GM12878 (cell line): ENCODE data around the gene ITGA11. TPM values are rescaled to one million over a fixed set of nuclear protein-coding genes. Genes with fewer than 3 reads are reported as not detected.

ENCODE experiments used
- ATAC-seq: fragments of 200-7000 bp; cut with Tn5 transposase; 3 replicates; pipeline ENCODE4 v1.9.1; 2020; ENCODE audit warnings: mild to moderate bottlenecking, moderate library complexity
- BruUV-seq: library from RNA; stranded (reverse); fragments of 400-500 nt; replicated peaks from 2 replicates; lab custom pipeline; 2021; lab: Mats Ljungman, UMichigan
- CTCF ChIA-PET: fragments of 300-600 bp; sonication (Branson Sonifier 250); formaldehyde crosslinking; extraction: SDS; loops from one replicate; lab custom pipeline; 2021; ENCODE audit warnings: inconsistent platforms; lab: Yijun Ruan, JAX
- POLR2A ChIA-PET: fragments of 350-600 bp; formaldehyde crosslinking; extraction: SDS; loops from one replicate; lab custom pipeline; 2021; ENCODE audit warnings: inconsistent platforms; lab: Charles Lee
- RAD21 ChIA-PET: fragments of 300-600 bp; sonication (Branson Sonifier 250); formaldehyde crosslinking; loops from one replicate; lab custom pipeline; 2023; ENCODE audit warnings: antibody characterized with exemption; ENCODE audit not compliant: unreplicated experiment; lab: Charles Lee
- SMC1A ChIA-PET: fragments of 300-600 bp; sonication (Branson Sonifier 250); formaldehyde crosslinking; loops from one replicate; lab custom pipeline; 2023; ENCODE audit not compliant: unreplicated experiment, uncharacterized antibody; lab: Charles Lee
- DNase-seq: peaks from one replicate; pipeline ENCODE4 v3.0.0-alpha.2; 2011; ENCODE audit warnings: low read depth, low spot score
- FAIRE-seq: peaks from 3 replicates; lab custom pipeline; 2011; peaks lifted over from hg19 to GRCh38; lab: Jason Lieb, UNC
- H2AFZ ChIP-seq: 2 replicates; pipeline ENCODE4 v1.6.0; 2011; ENCODE audit warnings: low read depth, low read length, control low read depth; ENCODE audit not compliant: control insufficient read depth
- H3K27ac ChIP-seq: 2 replicates; pipeline ENCODE4 v1.5.1; 2011; ENCODE audit warnings: control low read depth; ENCODE audit not compliant: control insufficient read depth, insufficient read depth
- H3K27me3 ChIP-seq, 2 experiments: replicated peaks in 1 of 2; 2 replicates each; pipeline versions ENCODE4 v1.6.0 to v1.6.1; 2011; ENCODE audit warnings: low read length in 1 of 2; ENCODE audit not compliant: control insufficient read depth in 2 of 2, insufficient read depth in 2 of 2
- H3K36me3 ChIP-seq, 2 experiments: 2 replicates each; pipeline ENCODE4 v1.5.1; 2011; ENCODE audit warnings: low read length in 1 of 2; ENCODE audit not compliant: control insufficient read depth in 2 of 2, insufficient read depth in 2 of 2
- H3K4me1 ChIP-seq: 2 replicates; pipeline ENCODE4 v1.6.1; 2011; ENCODE audit warnings: mild to moderate bottlenecking, low read length, moderate library complexity, mixed read lengths; ENCODE audit not compliant: control insufficient read depth, insufficient read depth
- H3K4me2 ChIP-seq: 2 replicates; pipeline ENCODE4 v1.6.0; 2011; ENCODE audit warnings: control low read depth; ENCODE audit not compliant: control insufficient read depth, insufficient read depth
- H3K4me3 ChIP-seq: fragments of 200-600 bp; sonication (generic); 2 replicates; pipeline ENCODE4 v1.5.1; 2016
- H3K79me2 ChIP-seq: 2 replicates; pipeline ENCODE4 v1.6.0; 2011; ENCODE audit warnings: low read length; ENCODE audit not compliant: control insufficient read depth, insufficient read depth
- H3K9ac ChIP-seq: 2 replicates; pipeline ENCODE4 v1.8.0; 2011; ENCODE audit warnings: low read length, control low read depth, mixed read lengths; ENCODE audit not compliant: control insufficient read depth, insufficient read depth
- H3K9me3 ChIP-seq: replicated peaks from 3 replicates; pipeline ENCODE4 v1.5.1; 2011; ENCODE audit warnings: mild to moderate bottlenecking, low read length; ENCODE audit not compliant: control insufficient read depth, insufficient read depth
- H4K20me1 ChIP-seq: 2 replicates; pipeline ENCODE4 v1.6.0; 2011; ENCODE audit not compliant: control insufficient read depth, insufficient read depth
- CBX3 ChIP-seq: fragments of 200-600 bp; sonication (generic); IDR thresholded peaks from 2 replicates; pipeline ENCODE4 v1.6.1; 2016; ENCODE audit warnings: low read depth, borderline replicate concordance
- CBX5 ChIP-seq: sonication (generic); IDR thresholded peaks from 2 replicates; pipeline ENCODE4 v1.6.1; 2016; ENCODE audit warnings: low read depth, moderate library complexity, mild to moderate bottlenecking, inconsistent platforms
- CEBPB ChIP-seq, 2 experiments: fragments of 150-350 bp in 1 of 2; IDR thresholded peaks; 2 replicates each; pipeline ENCODE4 v1.6.1; 2012 to 2014; ENCODE audit warnings: low read depth in 2 of 2, low read length in 2 of 2, borderline replicate concordance in 1 of 2, inconsistent platforms in 1 of 2
- EED ChIP-seq: sonication (generic); IDR thresholded peaks from 2 replicates; pipeline ENCODE4 v1.6.1; 2016; ENCODE audit warnings: antibody characterized with exemption, low read depth
- FOXK2 ChIP-seq: fragments of 450-650 bp; IDR thresholded peaks from 2 replicates; pipeline ENCODE4 v1.6.1; 2017; ENCODE audit warnings: mild to moderate bottlenecking, moderate library complexity
- FOXM1 ChIP-seq: IDR thresholded peaks from 2 replicates; pipeline ENCODE4 v1.6.1; 2012; ENCODE audit warnings: low read depth, mild to moderate bottlenecking, inconsistent platforms, low read length, moderate library complexity
- HDAC6 ChIP-seq: fragments of 200-600 bp; sonication (generic); IDR thresholded peaks from one replicate; pipeline ENCODE4 v1.8.0; 2017; ENCODE audit warnings: antibody characterized with exemption; ENCODE audit not compliant: unreplicated experiment
- JUNB ChIP-seq: IDR thresholded peaks from 2 replicates; pipeline ENCODE4 v1.6.1; 2016; ENCODE audit warnings: antibody characterized with exemption, mild to moderate bottlenecking
- NR2C2 ChIP-seq: IDR thresholded peaks from 2 replicates; pipeline ENCODE4 v1.6.1; 2011; ENCODE audit warnings: borderline replicate concordance, low read depth; ENCODE audit not compliant: control insufficient read depth, insufficient read length
- NR2F1 ChIP-seq: fragments of 450-650 bp; conservative IDR thresholded peaks from 2 replicates; pipeline ENCODE4 v1.6.1; 2017; ENCODE audit warnings: mild to moderate bottlenecking
- RAD51 ChIP-seq: fragments of 450-650 bp; IDR thresholded peaks from 2 replicates; pipeline ENCODE4 v1.6.1; 2016; ENCODE audit warnings: moderate library complexity, mild to moderate bottlenecking, inconsistent platforms
- RB1 ChIP-seq: fragments of 450-650 bp; formaldehyde crosslinking; IDR thresholded peaks from 2 replicates; pipeline ENCODE4 v1.6.1; 2017; ENCODE audit warnings: mild to moderate bottlenecking, borderline replicate concordance
- SREBF1 ChIP-seq: IDR thresholded peaks from 2 replicates; pipeline ENCODE4 v1.6.1; 2012; ENCODE audit warnings: mild to moderate bottlenecking, low read length
- TCF12 ChIP-seq: IDR thresholded peaks from 2 replicates; pipeline ENCODE4 v1.6.1; 2011; ENCODE audit warnings: low read depth, mild to moderate bottlenecking, low read length
- ZNF217 ChIP-seq: fragments of 450-650 bp; IDR thresholded peaks from 2 replicates; pipeline ENCODE4 v1.6.1; 2017; ENCODE audit warnings: antibody characterized with exemption, mild to moderate bottlenecking
- ZSCAN29 ChIP-seq: fragments of 450-650 bp; IDR thresholded peaks from 2 replicates; pipeline ENCODE4 v1.6.1; 2017; ENCODE audit warnings: mild to moderate bottlenecking, moderate library complexity
- WGBS: methylation state at CpG from one replicate; pipeline ENCODE4 v1.1.6; 2016; ENCODE audit warnings: low lambda C conversion rate; ENCODE audit not compliant: insufficient replicate concordance, insufficient coverage; ENCODE audit errors: missing lambda C conversion rate; 5-methylcytosine and 5-hydroxymethylcytosine counted together
- in situ Hi-C: fragments of 300-500 bp; cut with MboI; formaldehyde crosslinking; loops from 9 replicates; pipeline ENCODE4 v1.14.3; 2018; ENCODE audit warnings: mixed read lengths
- intact Hi-C: fragments of 100-400 bp; cut with micrococcal nuclease; formaldehyde crosslinking; loops from one replicate; pipeline ENCODE4 v1.14.2; 2022; ENCODE audit not compliant: unreplicated experiment
- polyA plus RNA-seq, 11 experiments: library from polyadenylated mRNA; depleted of rRNA in 4 of 11; unstranded in 6 of 11; stranded (reverse) in 5 of 11; fragments of >200 nt; fragmentation: Nextera tagmentation in 4 of 11; fragmentation: Illumina TruSeq in 1 of 11; extraction: Ambion mirVana in 4 of 11; extraction: Trizol in 1 of 11; gene quantifications; 1 replicate in 1 of 11; 2 replicates in 10 of 11; pipeline versions ENCODE4 v1.2.1 to v1.2.3, GENCODE V29; 2011 to 2016; ENCODE audit warnings: inconsistent platforms in 2 of 11, missing spikeins in 2 of 11, low read depth in 1 of 11
- total RNA-seq, 4 experiments: library from RNA; depleted of rRNA in 3 of 4; stranded (reverse); fragments of >200 nt in 3 of 4; fragmentation: Illumina TruSeq in 1 of 4; extraction: Trizol in 1 of 4; gene quantifications; 2 replicates each; pipeline versions ENCODE4 v1.2.1 to v1.2.3, GENCODE V29; 2013 to 2021
- TF ChIP-seq, protein P1 (sequence below): IDR thresholded peaks from 2 replicates; pipeline ENCODE4 v1.6.1; 2011; ENCODE audit warnings: borderline replicate concordance, low read depth, mild to moderate bottlenecking, moderate library complexity, mixed read lengths, low read length; ENCODE audit not compliant: insufficient read depth; ENCODE audit errors: extremely low read length
- TF ChIP-seq, protein P2 (sequence below): fragments of 450-650 bp; IDR thresholded peaks from 2 replicates; pipeline ENCODE4 v1.6.1; 2017; ENCODE audit warnings: antibody characterized with exemption, mild to moderate bottlenecking, moderate library complexity
- TF ChIP-seq, protein P3 (sequence below): IDR thresholded peaks from 2 replicates; pipeline ENCODE4 v1.6.1; 2011; ENCODE audit warnings: low read depth, mild to moderate bottlenecking, low read length, moderate library complexity, borderline replicate concordance; ENCODE audit errors: extremely low read depth
- TF ChIP-seq, protein P4 (sequence below): fragments of 450-650 bp; IDR thresholded peaks from 2 replicates; pipeline ENCODE4 v1.6.1; 2016; ENCODE audit warnings: mild to moderate bottlenecking

Gene ITGA11
- total and polyA plus RNA-seq, 10 of the 15 experiments (the other 5 are each of a cell fraction or from before 2014, with no cell fraction given): under 0.01 to 0.36 (median 0.13) TPM; not detected in 1

DNA sequence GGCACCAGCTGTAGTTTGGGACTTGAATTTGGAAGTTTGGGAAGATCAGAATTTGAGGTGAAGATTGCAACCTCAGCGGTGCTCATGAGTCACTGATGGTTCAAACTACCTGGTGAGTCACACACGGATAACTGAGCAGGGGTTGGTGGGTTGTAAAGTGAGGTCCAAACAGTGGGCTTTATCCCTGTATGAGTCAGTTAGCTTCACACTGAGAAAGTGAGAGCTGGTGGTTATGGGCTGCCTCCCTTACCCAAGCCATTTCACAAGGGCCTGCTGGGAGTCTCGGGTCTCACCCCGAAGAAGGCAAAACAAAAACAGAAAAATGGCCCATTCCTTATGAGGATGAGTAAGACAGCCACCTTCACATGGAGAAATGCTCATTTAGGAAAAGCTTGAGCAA, 77.0 kb downstream of the ITGA11 start:
- RAD21 ChIA-PET: no interaction called here
- Histone ChIP-seq H3K9me3 (no peaks in the 10 kb centered on the region; the same call in 2 of the 3 replicates), H3K9ac (no peak overlapping the region), H3K27ac (no peak overlapping the region), H3K4me2 (no peak overlapping the region), H2AFZ (no peak overlapping the region)
- ATAC-seq: peak; percentile 72
- in situ Hi-C loops: no loop called here
- POLR2A ChIA-PET: no interaction called here
- SMC1A ChIA-PET: no interaction called here
- TF ChIP-seq, protein P1, sequence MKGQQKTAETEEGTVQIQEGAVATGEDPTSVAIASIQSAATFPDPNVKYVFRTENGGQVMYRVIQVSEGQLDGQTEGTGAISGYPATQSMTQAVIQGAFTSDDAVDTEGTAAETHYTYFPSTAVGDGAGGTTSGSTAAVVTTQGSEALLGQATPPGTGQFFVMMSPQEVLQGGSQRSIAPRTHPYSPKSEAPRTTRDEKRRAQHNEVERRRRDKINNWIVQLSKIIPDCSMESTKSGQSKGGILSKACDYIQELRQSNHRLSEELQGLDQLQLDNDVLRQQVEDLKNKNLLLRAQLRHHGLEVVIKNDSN: no peak
- no peak for TF ChIP-seq RAD51
- TF ChIP-seq HDAC6: no peak
- no peak for TF ChIP-seq TCF12
- no peak for TF ChIP-seq FOXK2
- TF ChIP-seq, protein P2, sequence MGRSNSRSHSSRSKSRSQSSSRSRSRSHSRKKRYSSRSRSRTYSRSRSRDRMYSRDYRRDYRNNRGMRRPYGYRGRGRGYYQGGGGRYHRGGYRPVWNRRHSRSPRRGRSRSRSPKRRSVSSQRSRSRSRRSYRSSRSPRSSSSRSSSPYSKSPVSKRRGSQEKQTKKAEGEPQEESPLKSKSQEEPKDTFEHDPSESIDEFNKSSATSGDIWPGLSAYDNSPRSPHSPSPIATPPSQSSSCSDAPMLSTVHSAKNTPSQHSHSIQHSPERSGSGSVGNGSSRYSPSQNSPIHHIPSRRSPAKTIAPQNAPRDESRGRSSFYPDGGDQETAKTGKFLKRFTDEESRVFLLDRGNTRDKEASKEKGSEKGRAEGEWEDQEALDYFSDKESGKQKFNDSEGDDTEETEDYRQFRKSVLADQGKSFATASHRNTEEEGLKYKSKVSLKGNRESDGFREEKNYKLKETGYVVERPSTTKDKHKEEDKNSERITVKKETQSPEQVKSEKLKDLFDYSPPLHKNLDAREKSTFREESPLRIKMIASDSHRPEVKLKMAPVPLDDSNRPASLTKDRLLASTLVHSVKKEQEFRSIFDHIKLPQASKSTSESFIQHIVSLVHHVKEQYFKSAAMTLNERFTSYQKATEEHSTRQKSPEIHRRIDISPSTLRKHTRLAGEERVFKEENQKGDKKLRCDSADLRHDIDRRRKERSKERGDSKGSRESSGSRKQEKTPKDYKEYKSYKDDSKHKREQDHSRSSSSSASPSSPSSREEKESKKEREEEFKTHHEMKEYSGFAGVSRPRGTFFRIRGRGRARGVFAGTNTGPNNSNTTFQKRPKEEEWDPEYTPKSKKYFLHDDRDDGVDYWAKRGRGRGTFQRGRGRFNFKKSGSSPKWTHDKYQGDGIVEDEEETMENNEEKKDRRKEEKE: no peak
- no peak for TF ChIP-seq ZSCAN29
- TF ChIP-seq CBX5: no peak
- TF ChIP-seq JUNB: no peak
- TF ChIP-seq EED: no peak
- TF ChIP-seq FOXM1: no peak
- no peak for TF ChIP-seq CEBPB (IDR thresholded peaks at IDR 0.05; ENCODE audit: borderline replicate concordance in 1 of 2, low read depth in 2 of 2, low read length in 2 of 2)
- TF ChIP-seq RB1: no peak
- TF ChIP-seq CBX3: no peak
- TF ChIP-seq, protein P3, sequence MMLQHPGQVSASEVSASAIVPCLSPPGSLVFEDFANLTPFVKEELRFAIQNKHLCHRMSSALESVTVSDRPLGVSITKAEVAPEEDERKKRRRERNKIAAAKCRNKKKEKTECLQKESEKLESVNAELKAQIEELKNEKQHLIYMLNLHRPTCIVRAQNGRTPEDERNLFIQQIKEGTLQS: no peak
- TF ChIP-seq, protein P4, sequence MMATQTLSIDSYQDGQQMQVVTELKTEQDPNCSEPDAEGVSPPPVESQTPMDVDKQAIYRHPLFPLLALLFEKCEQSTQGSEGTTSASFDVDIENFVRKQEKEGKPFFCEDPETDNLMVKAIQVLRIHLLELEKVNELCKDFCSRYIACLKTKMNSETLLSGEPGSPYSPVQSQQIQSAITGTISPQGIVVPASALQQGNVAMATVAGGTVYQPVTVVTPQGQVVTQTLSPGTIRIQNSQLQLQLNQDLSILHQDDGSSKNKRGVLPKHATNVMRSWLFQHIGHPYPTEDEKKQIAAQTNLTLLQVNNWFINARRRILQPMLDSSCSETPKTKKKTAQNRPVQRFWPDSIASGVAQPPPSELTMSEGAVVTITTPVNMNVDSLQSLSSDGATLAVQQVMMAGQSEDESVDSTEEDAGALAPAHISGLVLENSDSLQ: no peak
- TF ChIP-seq NR2C2: no peak
- TF ChIP-seq SREBF1: no peak
- no peak for TF ChIP-seq NR2F1
- TF ChIP-seq ZNF217: no peak
- TF ChIP-seq, all 136 proteins: peak for 0
- FAIRE-seq: no peak
- Histone ChIP-seq H3K27me3 (no peaks in the 10 kb centered on the region), H3K79me2 (no peaks in the 10 kb centered on the region), H3K4me1 (no peaks in the 10 kb centered on the region), H3K36me3 (no peaks in the 10 kb centered on the region), H3K4me3 (no peak overlapping the region), H4K20me1 (no peaks in the 10 kb centered on the region)
- intact Hi-C loops: no loop called here
- CTCF ChIA-PET: no interaction called here
- no TSS peak for BruUV-seq
- 68% methylated on average over 4 of the region's 4 CpGs for WGBS
- DNase-seq: no peak
